HEK293T (cell line): ENCODE data around the gene SLC44A3.

ENCODE experiments used
- ARNT ChIP-seq: fragments of 450-650 bp; IDR thresholded peaks from 2 replicates; pipeline ENCODE4 v1.6.1; 2017; ENCODE audit warnings: mild to moderate bottlenecking
- BHLHE40 ChIP-seq: fragments of 450-650 bp; IDR thresholded peaks from 2 replicates; pipeline ENCODE4 v1.6.1; 2016; ENCODE audit warnings: mild to moderate bottlenecking, moderate library complexity, borderline replicate concordance
- CTBP1 ChIP-seq: fragments of 450-650 bp; IDR thresholded peaks from 2 replicates; pipeline ENCODE4 v1.6.1; 2016; ENCODE audit warnings: borderline replicate concordance
- ELF4 ChIP-seq: fragments of 450-650 bp; IDR thresholded peaks from 2 replicates; pipeline ENCODE4 v1.6.1; 2017; ENCODE audit warnings: antibody characterized with exemption
- FOXA1 ChIP-seq: fragments of 450-650 bp; IDR thresholded peaks from 2 replicates; pipeline ENCODE4 v1.6.1; 2016; ENCODE audit warnings: mild to moderate bottlenecking
- FOXK2 ChIP-seq: fragments of 450-650 bp; IDR thresholded peaks from 2 replicates; pipeline ENCODE4 v1.6.1; 2016; ENCODE audit warnings: mild to moderate bottlenecking
- HDGF ChIP-seq: fragments of 450-650 bp; IDR thresholded peaks from 2 replicates; pipeline ENCODE4 v1.6.1; 2017; ENCODE audit warnings: antibody characterized with exemption, borderline replicate concordance
- LEF1 ChIP-seq: fragments of 450-650 bp; IDR thresholded peaks from 2 replicates; pipeline ENCODE4 v1.6.1; 2017; ENCODE audit warnings: mild to moderate bottlenecking, borderline replicate concordance
- NFRKB ChIP-seq: fragments of 450-650 bp; IDR thresholded peaks from 2 replicates; pipeline ENCODE4 v1.6.1; 2016; ENCODE audit warnings: mild to moderate bottlenecking, moderate library complexity
- SP1 ChIP-seq: fragments of 450-650 bp; IDR thresholded peaks from 2 replicates; pipeline ENCODE4 v1.6.1; 2017
- SUZ12 ChIP-seq: fragments of 450-650 bp; IDR thresholded peaks from 2 replicates; pipeline ENCODE4 v1.6.1; 2016; ENCODE audit warnings: mild to moderate bottlenecking
- TARDBP ChIP-seq: fragments of 450-650 bp; IDR thresholded peaks from 2 replicates; pipeline ENCODE4 v1.6.1; 2016
- ZNF384 ChIP-seq: fragments of 450-650 bp; IDR thresholded peaks from 2 replicates; pipeline ENCODE4 v1.6.1; 2016
- TF ChIP-seq, protein P1 (sequence below): fragments of 450-650 bp; IDR thresholded peaks from 2 replicates; pipeline ENCODE4 v1.6.1; 2016

DNA sequence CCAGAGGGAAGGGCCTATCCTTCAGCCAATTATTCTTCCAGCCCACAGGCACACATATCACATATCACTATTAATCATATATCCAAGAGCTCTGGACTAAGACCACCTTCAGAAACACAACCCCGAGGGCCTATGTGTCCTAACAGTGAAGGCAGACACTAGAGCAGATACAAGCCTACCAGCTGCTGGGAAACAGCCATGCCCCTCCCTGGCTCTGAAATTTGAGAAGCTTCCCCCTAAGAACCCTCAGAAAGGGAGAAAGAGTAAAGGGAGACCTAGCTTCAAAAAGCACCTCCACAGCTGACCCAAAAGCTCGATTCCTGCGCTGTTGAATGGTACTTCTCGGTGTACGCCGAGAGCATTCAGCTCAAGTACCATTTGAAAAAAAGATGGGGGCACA is 89.3 kb downstream of the SLC44A3 start:
- no peak for TF ChIP-seq ZNF384
- TF ChIP-seq BHLHE40 = no peak
- no peak for TF ChIP-seq ELF4
- no peak for TF ChIP-seq LEF1
- no peak for TF ChIP-seq SP1
- TF ChIP-seq HDGF = no peak
- no peak for TF ChIP-seq TARDBP
- TF ChIP-seq ARNT = no peak
- no peak for TF ChIP-seq NFRKB
- TF ChIP-seq, protein P1, sequence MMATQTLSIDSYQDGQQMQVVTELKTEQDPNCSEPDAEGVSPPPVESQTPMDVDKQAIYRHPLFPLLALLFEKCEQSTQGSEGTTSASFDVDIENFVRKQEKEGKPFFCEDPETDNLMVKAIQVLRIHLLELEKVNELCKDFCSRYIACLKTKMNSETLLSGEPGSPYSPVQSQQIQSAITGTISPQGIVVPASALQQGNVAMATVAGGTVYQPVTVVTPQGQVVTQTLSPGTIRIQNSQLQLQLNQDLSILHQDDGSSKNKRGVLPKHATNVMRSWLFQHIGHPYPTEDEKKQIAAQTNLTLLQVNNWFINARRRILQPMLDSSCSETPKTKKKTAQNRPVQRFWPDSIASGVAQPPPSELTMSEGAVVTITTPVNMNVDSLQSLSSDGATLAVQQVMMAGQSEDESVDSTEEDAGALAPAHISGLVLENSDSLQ = peak; percentile 25; the same call in 1 of the 2 replicates
- TF ChIP-seq FOXK2 = no peak
- no peak for TF ChIP-seq SUZ12
- TF ChIP-seq CTBP1 = no peak
- TF ChIP-seq FOXA1 = no peak
